Measurements from ENCODE around the gene BDKRB2.

BDKRB2 gene

GRCh38 chr14:96268431-96269358 lies 64.1 kb downstream of the BDKRB2 start:
- H3K36me3 Mint-ChIP-seq (ENCODE audit: low read depth) = no peaks in the 10 kb centered on the region
- H3K27ac Mint-ChIP-seq = no peak overlapping the region
- H3K4me3 Mint-ChIP-seq = no peak overlapping the region
- H3K9me3 Mint-ChIP-seq = no peaks in the 10 kb centered on the region
- peaks cover 14% of the 10 kb centered on the region for H3K27me3 Mint-ChIP-seq
- no peaks in the 10 kb centered on the region for H3K4me1 Mint-ChIP-seq (ENCODE audit: low read depth)
- DNase-seq = no peak

- no peaks in the 10 kb centered on the region for H3K36me3 Mint-ChIP-seq (ENCODE audit: low read depth)
- no peak overlapping the region for H3K27ac Mint-ChIP-seq
- H3K4me3 Mint-ChIP-seq = no peak overlapping the region
- no peaks in the 10 kb centered on the region for H3K9me3 Mint-ChIP-seq
- H3K4me1 Mint-ChIP-seq (ENCODE audit: low read depth) = no peaks in the 10 kb centered on the region
- no peak for DNase-seq
- peaks cover 14% of the 10 kb centered on the region for H3K27me3 Mint-ChIP-seq
Measured at GRCh38 chr14:96269359-96269710, 64.7 kb downstream of the BDKRB2 start.

GRCh38 chr14:96270565-96271420 lies 66.2 kb downstream of the BDKRB2 start:
- Mint-ChIP-seq H3K36me3 (ENCODE audit: low read depth) (no peaks in the 10 kb centered on the region), H3K27me3 (peaks cover 16% of the 10 kb centered on the region), H3K9me3 (no peaks in the 10 kb centered on the region), H3K27ac (no peak overlapping the region), H3K4me3 (no peak overlapping the region), H3K4me1 (ENCODE audit: low read depth) (no peaks in the 10 kb centered on the region)
- no peak for DNase-seq

- DNase-seq = no peak
- Mint-ChIP-seq H3K9me3 (no peaks in the 10 kb centered on the region), H3K27me3 (peaks cover 10% of the 10 kb centered on the region), H3K4me1 (ENCODE audit: low read depth) (no peaks in the 10 kb centered on the region), H3K27ac (no peak overlapping the region), H3K36me3 (ENCODE audit: low read depth) (no peaks in the 10 kb centered on the region), H3K4me3 (no peak overlapping the region)
Measured at GRCh38 chr14:96271421-96271762, 66.8 kb downstream of the BDKRB2 start.

DNA sequence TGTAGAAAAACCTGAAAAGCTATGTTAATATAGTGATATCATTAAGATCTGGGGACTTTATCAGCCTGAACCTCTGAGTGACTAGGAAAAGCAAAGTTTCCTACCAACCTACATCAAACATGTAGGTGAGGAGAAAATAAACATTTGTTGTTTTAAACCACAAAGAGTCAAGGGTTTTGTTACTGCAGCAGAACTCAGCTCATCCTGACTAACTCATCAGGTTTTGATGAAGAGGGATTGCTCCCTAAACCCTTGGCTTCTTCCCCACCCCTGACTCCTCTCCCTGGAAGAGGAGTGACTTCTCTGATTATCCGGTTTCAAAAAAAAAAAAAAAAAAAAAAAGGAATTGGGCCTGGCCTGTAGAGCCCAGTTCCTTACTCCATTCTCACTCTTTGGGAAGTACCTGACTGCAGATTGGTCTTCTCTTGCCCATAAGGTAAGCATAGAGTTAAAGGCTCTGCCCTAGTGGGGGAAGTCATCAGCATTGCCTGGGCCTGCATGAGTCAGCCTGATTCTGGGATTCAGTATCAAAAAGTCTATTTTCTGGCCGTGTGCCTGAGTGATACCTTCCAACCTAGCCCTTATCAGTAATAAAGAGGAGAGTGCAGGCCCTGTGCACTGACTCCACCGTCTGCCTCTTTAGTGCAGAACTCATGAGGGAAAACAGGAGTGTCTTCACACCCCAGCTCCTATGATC lies 68.3 kb downstream of the BDKRB2 start:
- no peak overlapping the region for H3K4me3 Mint-ChIP-seq
- H3K9me3 Mint-ChIP-seq = peaks cover 4% of the 10 kb centered on the region
- peaks cover 3% of the 10 kb centered on the region for H3K27me3 Mint-ChIP-seq
- H3K4me1 Mint-ChIP-seq (ENCODE audit: low read depth) = no peaks in the 10 kb centered on the region
- H3K36me3 Mint-ChIP-seq (ENCODE audit: low read depth) = no peaks in the 10 kb centered on the region
- no peak overlapping the region for H3K27ac Mint-ChIP-seq
- no peak for DNase-seq

- Mint-ChIP-seq H3K4me3 (no peak overlapping the region), H3K9me3 (peaks cover 4% of the 10 kb centered on the region), H3K36me3 (ENCODE audit: low read depth) (peaks cover under 1% of the 10 kb centered on the region), H3K4me1 (ENCODE audit: low read depth) (no peaks in the 10 kb centered on the region), H3K27ac (no peak overlapping the region), H3K27me3 (peaks cover 3% of the 10 kb centered on the region)
- DNase-seq = no peak
Measured at GRCh38 chr14:96273629-96274028, 69.0 kb downstream of the BDKRB2 start.

DNA sequence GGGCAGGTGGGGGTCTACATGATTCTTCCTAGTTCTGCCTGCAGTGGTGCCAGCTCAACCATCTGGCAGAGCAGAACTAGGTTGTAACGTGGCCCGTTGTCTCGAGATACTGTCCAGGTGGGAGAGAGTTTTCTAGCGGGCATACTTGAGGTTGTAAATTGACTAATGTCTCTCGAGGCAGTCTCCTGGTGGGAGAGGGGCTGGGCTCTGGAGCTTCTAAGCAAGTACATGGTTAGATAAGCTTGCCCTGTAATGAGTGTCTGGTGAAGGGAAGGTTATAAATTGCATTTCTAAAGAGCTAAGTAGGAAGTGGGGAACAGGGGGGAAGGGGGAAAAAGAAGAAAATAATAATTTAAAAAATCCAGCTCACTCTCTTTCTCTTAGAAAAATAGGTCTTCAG lies 69.5 kb downstream of the BDKRB2 start:
- Mint-ChIP-seq H3K27me3 (peaks cover 3% of the 10 kb centered on the region), H3K4me3 (no peak overlapping the region), H3K27ac (no peak overlapping the region), H3K36me3 (ENCODE audit: low read depth) (peaks cover 3% of the 10 kb centered on the region), H3K4me1 (ENCODE audit: low read depth) (no peaks in the 10 kb centered on the region), H3K9me3 (peaks cover 4% of the 10 kb centered on the region)
- DNase-seq = no peak

- H3K27ac Mint-ChIP-seq = no peak overlapping the region
- H3K4me1 Mint-ChIP-seq (ENCODE audit: low read depth) = no peaks in the 10 kb centered on the region
- peaks cover 4% of the 10 kb centered on the region for H3K9me3 Mint-ChIP-seq
- H3K27me3 Mint-ChIP-seq = peaks cover 3% of the 10 kb centered on the region
- H3K4me3 Mint-ChIP-seq = no peak overlapping the region
- peaks cover 4% of the 10 kb centered on the region for H3K36me3 Mint-ChIP-seq (ENCODE audit: low read depth)
- DNase-seq = no peak
Measured at GRCh38 chr14:96274543-96274942, 69.9 kb downstream of the BDKRB2 start.

- Mint-ChIP-seq H3K9me3 (peaks cover 4% of the 10 kb centered on the region), H3K36me3 (ENCODE audit: low read depth) (peaks cover 9% of the 10 kb centered on the region), H3K27me3 (peaks cover 3% of the 10 kb centered on the region), H3K4me3 (no peak overlapping the region), H3K4me1 (ENCODE audit: low read depth) (no peaks in the 10 kb centered on the region), H3K27ac (no peak overlapping the region)
- peak; percentile 76 for DNase-seq
Measured at GRCh38 chr14:96275177-96276112, 70.8 kb downstream of the BDKRB2 start.

- no peak overlapping the region for H3K27ac Mint-ChIP-seq
- DNase-seq = no peak
- peaks cover 3% of the 10 kb centered on the region for H3K27me3 Mint-ChIP-seq
- H3K4me3 Mint-ChIP-seq = no peak overlapping the region
- no peaks in the 10 kb centered on the region for H3K4me1 Mint-ChIP-seq (ENCODE audit: low read depth)
- peaks cover 4% of the 10 kb centered on the region for H3K9me3 Mint-ChIP-seq
- peaks cover 19% of the 10 kb centered on the region for H3K36me3 Mint-ChIP-seq (ENCODE audit: low read depth)
Measured at GRCh38 chr14:96277890-96278289, 73.3 kb downstream of the BDKRB2 start.

- Mint-ChIP-seq H3K9me3 (peaks cover 4% of the 10 kb centered on the region), H3K27me3 (peaks cover 2% of the 10 kb centered on the region), H3K27ac (no peak overlapping the region), H3K4me3 (no peak overlapping the region), H3K36me3 (ENCODE audit: low read depth) (peaks cover 34% of the 10 kb centered on the region), H3K4me1 (ENCODE audit: low read depth) (no peaks in the 10 kb centered on the region)
- DNase-seq = no peak
Measured at GRCh38 chr14:96279564-96279963, 74.9 kb downstream of the BDKRB2 start.

DNA sequence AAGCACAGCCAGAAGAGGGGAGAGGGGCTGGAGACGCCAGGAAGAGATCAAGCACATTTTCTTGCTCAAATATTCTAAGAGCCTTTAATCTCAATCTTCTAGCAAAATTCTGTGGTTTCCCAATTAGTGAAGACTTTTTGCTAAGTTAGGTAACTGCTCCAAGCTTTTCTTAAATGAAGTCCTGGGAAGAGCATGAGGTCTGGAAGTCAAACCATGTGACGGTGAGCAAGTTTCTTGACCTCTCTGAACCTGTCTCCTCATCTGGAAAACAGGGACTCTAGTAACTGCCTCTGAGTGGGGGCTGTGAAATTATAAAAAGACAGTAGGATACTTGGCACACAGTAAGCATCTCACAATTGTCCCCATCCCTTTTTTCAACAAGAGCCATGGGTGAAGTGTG lies 75.5 kb downstream of the BDKRB2 start:
- no peaks in the 10 kb centered on the region for H3K27me3 Mint-ChIP-seq
- DNase-seq = no peak
- H3K27ac Mint-ChIP-seq = no peak overlapping the region

DNA sequence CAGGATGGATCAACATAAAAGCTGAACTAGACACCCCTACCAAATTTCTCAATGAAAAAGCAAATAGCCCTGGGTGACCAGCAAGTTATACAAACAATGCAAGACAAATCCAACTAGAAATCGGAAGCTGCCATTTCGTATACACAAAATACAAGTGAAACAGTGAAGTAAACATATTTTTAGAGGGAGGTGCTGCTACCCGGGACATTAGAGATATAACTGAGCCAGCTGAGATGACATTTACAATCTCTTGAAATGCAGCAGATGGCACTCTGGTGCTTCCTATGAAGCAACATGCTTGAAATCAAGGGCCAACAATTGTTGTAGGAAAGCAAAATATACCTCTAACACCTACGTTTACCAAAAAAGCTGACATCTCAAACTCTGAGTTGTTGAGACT lies 76.8 kb downstream of the BDKRB2 start:
- Mint-ChIP-seq H3K27me3 (no peaks in the 10 kb centered on the region), H3K4me1 (ENCODE audit: low read depth) (no peaks in the 10 kb centered on the region), H3K27ac (no peak overlapping the region), H3K36me3 (ENCODE audit: low read depth) (peaks cover 52% of the 10 kb centered on the region), H3K4me3 (no peak overlapping the region), H3K9me3 (peaks cover 4% of the 10 kb centered on the region)
- no peak for DNase-seq

More for the DNA sequence above, 75.5 kb downstream of the BDKRB2 start:
- Mint-ChIP-seq H3K36me3 (ENCODE audit: low read depth) (peaks cover 38% of the 10 kb centered on the region), H3K4me1 (ENCODE audit: low read depth) (no peaks in the 10 kb centered on the region), H3K9me3 (peaks cover 4% of the 10 kb centered on the region), H3K4me3 (no peak overlapping the region)

DNA sequence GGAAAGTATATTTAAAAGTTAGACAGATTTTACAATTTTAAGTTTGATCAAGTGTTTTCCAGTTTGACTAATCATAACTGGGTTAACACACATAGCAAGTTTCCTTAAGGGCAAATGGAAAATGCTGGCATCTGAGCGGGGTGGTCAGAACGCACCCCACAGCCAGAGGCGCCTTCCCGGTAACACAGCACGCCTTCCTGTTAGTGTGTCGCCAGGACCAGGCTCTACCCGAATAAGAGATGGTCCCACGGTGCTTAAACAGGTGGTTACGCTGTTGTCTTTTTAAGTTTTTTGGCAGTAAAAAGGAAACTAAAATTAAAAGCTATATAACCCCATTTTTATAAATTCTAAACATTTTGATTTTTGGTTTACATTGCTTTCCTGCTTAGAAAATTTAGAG lies 79.4 kb downstream of the BDKRB2 start:
- H3K9me3 Mint-ChIP-seq = no peaks in the 10 kb centered on the region
- H3K27me3 Mint-ChIP-seq = no peaks in the 10 kb centered on the region
- H3K4me1 Mint-ChIP-seq (ENCODE audit: low read depth) = no peaks in the 10 kb centered on the region
- H3K27ac Mint-ChIP-seq = no peak overlapping the region
- H3K36me3 Mint-ChIP-seq (ENCODE audit: low read depth) = peaks cover 69% of the 10 kb centered on the region
- DNase-seq = no peak
- no peak overlapping the region for H3K4me3 Mint-ChIP-seq
